Activated CD8-positive, alpha-beta memory T cell treated with anti-CD3 and anti-CD28 coated beads, Interleukin-2, amount 50 U/mL, for 1 hour (primary cell): Measurements from ENCODE around the gene PTAFR.

Experiments used
- DNase-seq: peaks from one replicate; pipeline ENCODE4 v3.0.0-alpha.2; 2020; ENCODE audit errors: extremely low read depth

The PTAFR gene

DNA sequence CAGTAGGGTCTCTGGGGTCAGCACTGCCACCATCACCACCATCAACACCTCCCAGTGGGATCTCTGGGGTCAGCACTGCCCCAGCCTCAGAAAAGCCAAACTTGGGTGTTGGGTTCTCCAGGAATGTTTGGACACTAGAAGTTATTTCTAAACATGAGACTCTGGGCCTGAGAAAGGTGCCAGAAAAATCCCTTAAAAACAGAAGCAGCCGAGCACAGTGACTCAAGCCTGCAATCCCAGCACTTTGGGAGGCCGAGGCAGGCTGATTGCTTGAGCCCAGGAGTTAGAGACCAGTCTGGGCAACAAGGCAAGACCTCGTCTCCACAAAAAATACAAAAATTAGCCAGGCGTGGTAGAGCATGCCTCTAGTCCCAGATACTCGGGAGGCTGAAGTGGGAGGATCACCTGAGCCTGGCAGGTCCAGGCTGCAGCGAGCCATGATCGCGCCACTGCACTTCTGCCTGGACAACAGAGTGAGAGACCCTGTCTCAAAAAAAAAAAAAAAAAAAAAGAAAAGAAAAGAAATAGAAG, 470 bp downstream of the PTAFR start:
- DNase-seq: no peak

DNA sequence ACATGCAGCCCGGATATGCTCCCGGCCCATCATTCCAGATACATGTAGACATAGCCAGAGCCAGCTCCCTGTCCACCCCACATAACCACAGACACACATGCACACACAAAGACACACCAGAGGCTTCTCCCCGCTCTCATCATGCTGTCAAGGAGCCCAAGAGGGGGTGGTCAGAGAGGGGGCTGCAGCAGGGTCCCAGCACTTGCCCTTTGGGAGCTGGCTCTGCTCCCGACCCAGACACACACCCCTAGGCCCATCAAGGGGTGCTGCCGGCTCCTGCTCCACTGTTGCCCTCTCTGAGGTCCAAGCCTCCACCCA, 2.6 kb downstream of the PTAFR start:
- DNase-seq: no peak

DNA sequence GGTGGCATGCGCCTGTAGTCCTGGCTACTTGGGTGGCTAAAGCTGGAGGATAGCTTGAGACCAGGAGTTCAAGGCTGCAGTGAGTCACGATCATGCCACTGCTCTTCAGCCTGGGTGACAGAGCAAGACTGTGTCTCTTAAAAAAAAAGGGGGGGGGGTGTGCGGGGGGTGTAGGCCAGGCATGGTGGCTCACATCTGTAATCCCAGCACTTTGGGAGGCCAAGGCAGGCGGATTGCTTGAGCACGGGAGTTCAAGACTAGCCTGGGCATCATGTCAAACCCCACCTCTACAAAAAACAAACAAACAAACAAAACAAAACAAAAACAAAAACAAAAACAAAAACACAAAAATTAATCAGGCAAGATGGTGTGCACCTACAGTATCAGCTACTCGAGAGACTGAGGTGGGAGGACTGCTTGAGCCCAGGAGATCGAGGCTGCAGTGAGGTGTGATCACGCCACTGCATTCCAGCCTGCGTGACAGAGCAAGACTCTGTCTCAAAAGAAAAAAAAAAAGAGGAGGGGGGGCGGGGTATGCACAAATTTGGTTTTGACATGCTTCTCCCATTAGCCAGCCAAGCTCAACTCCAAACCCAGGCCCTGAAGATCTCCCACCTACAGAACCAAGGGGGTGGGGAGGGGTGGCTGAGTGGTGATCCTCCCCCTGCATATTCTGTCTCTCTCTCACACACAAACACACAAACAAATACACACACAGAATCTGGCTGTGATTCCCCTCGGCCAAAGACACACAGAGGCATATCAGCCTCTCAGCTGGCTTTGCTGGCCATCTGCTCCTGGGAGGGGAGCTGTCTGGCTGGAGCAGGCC, 3.1 kb downstream of the PTAFR start:
- DNase-seq: no peak

DNA sequence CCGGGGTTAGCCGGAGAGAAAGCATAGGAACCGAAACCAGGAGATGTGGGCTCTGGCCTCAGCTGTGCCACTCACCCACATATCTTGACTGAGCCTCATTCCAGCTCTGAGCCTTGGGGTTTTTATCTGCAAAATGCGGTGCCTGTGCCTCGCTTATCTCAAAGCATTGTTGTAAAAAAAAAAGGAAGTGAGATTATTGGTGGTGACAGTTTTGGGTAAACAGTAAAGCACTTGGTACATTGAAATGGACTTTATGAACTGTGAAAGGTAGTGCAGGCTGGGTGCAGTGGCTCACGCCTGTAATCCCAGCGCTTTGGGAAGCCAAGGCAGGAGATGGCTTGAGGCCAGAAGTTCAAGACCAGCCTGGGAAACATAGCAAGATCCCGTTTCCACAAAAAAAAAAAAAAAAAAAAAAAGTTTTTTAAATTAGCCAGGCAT, 3.8 kb downstream of the PTAFR start:
- peak; percentile 2 for DNase-seq

DNA sequence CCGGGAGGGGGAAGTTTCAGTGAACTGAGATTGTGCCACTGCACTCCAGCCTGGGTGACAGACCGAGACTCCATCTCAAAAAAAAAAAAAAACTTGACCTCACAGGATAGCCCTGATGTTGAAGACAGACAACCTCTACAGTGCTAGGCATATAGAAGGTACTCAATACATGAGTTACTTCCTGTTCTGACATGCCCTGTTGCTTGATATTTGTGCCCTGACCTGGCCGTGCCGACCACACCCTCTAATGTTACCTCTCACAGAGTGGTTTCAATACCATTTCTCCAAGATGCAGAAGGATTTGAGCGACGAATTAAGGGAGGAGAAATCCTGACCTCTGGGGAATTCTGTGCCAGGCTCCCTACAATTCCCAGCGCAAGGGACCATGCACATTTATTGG, 5.2 kb downstream of the PTAFR start:
- no peak for DNase-seq

DNA sequence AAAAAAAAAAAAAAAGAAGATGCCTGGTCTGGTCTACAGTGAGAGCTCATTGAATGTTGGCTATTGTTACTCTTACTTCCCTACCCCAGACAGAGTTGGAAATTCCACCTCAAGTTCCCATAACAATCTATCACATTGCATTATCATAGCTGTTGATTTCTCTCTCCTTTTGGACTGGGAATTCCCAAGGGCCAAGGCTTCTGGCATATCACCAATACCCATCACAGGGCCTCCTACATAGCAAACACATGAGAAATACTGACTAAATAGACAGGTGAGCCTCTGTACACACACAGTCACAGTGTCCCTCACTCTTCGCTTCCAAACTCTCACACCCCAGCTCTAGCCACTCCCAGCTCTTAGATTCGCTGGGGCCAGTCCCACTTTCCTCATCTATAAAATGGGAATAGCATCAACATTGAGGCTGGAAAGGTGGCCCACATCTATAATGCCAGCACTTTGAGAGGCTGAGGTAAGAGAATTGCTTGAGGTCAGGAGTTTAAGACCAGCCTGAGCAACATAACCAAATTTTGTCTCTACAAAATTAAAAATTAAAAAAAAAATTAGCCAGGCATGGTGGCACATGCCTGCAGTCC, 6.4 kb downstream of the PTAFR start:
- no peak for DNase-seq

DNA sequence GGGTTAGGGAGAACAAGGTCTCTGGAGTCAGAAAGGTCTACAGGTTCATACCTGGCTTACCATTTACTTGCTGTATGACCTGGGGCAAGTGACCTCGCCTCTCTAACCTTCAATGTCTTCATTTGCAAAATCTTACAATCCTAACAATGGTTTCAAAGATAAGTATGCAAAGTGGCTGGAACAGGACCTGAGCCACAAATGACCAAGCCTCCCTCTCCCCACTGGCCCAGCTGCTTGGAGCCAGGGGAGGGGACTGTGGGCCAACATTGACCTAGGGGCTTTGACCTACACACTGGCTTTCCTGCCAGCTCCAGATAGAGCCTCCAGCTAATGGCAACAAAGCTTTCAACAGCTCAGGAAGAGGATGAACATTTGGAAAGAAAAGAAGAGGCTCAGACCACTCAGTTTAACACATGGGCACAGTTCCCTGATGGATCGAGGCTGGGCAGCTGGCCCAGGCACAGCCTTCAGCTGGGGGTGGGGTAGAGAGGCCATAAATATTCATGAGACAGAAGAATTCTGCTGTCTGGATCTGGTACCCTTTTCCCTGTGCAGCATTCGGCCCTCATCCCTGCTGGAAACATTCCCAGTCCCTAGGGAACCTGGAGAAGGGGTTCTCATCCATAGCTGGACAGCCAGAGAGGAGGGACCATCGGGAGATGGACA, 12.9 kb downstream of the PTAFR start:
- DNase-seq: no peak

DNA sequence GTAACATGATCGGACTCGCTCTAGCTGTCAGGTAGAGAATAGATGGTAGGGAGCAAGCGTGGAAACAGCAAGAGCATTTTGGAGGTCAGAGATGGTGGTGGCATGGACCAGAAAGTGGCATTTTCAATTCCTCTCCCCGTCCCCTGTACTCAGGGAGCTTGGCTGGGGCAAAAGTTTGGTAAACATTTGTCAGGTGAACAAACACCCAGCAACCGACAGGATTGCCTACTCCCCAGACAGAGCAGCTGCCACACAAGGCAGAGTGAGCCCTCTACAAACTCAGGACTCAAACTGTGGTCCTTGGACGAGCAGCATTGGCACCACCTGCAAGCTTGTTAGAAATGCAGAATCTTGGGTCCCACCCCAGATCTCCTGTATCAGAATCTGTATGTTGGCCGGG, 14.3 kb downstream of the PTAFR start:
- DNase-seq: no peak

DNA sequence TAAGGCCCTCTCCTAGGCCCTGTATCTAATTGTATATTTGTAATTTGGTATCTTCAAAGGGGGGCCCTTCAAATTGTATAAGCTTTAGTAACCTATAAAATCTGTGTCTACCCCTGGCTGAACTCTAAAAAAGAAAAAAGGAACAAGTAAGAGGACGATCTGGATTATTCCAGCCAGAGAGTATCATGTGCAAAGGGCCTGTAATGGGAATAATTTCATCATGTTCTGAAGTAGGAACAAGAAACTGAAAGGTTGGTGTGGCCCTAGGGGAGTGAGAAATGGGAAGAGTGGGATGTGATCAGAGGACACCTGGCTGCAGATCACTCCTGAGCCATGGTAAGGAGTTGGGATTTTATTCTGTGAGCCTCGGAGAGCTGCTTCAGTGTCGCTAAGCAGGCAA, 14.7 kb downstream of the PTAFR start:
- DNase-seq: no peak

DNA sequence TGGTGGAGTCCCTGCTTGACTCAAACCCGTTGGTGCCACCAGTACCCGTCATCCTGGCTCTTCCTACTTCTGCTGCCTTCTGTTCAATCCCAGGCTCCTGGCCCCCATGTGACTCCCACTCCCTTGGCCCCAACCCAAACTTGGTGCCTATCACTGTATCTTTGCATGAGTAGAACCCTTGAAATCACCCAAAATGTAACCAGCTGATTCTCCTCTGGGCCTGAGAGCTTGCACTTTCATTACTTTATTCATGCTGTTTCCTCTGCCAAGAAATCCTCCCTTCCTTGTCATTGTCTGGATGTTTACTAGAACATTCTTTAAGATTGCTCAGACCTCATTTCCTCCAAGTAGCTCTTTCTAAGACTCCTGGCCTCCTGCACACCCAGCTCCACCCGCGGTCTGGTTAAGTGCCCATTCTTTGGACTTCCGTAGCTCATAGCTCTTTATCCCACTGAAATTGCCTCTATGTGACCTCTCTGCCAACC, 15.7 kb downstream of the PTAFR start:
- DNase-seq: no peak

DNA sequence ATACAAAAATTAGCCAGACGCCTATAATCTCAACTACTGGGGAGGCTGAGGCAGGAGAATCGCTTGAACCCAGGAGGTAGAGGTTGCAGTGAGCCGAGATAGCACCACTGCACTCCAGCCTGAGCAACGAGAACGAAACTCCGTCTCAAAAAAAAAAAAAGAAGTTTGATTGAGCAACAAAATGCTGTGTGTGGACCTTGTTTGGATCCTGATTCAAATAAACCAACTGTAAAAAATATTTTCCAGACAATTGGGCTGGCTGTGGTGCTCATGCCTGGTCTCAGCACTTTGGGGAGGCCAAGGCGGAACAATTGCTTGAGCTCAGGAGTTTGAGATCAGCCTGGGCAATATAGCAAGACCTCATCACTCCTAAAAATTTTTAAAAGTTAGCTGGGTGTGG, 16.8 kb downstream of the PTAFR start:
- DNase-seq: no peak

DNA sequence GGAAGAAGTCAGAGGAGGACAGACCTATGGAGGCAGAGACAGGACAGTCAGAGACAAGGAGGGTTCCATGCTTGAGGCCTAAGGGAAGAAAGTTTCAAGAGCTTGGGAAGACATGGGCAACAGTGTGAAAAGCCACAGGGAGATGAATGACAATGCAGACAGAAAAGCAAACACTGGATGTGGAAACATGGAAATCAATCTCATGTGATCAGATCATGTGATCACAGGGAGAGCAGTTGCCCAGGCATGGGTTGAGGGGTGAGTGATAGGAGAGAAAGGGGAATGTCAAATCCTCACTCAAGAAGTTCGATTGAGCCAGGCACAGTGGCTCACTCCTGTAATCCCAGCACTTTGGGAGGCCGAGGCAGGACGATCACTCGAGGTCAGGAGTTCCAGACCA, 17.2 kb downstream of the PTAFR start:
- no peak for DNase-seq

DNA sequence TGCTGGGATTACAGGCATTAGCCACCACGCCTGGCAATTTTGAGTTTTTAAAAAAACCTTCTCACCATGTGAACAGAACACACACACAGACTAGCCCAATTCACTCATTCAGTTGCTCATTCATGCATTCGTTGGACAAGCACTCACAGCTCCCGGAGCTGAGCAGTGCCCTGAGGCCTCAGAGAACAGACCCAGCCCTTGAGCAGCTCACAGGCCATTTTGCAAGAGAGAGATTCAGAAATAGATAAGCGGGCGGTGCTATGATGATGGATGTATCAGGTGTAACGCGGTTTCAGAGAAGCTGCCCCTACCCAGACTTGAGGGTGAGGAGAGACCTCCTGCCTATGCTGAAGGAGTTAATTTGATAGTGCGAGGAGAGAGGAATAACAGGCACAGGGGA, 18.6 kb downstream of the PTAFR start:
- no peak for DNase-seq

DNA sequence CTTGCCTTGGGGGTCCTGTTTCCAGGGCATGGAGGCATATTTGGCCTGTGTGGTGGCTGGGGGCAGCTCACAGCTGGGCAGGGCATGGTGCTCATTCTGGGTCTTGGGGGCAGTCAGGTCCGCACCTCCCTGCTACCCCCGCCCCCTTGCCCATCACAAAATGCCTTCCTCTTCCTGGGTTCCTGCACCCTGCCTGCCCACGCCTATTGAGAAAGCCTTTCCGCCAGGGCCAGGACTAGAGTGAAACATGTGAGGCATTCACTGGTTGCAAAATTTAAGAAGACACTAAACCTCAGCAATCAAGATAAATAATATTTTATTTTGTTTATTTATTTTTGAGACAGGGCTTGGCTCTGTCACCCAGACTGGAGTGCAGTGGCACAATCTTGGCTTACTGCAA, 19.7 kb downstream of the PTAFR start:
- no peak for DNase-seq

DNA sequence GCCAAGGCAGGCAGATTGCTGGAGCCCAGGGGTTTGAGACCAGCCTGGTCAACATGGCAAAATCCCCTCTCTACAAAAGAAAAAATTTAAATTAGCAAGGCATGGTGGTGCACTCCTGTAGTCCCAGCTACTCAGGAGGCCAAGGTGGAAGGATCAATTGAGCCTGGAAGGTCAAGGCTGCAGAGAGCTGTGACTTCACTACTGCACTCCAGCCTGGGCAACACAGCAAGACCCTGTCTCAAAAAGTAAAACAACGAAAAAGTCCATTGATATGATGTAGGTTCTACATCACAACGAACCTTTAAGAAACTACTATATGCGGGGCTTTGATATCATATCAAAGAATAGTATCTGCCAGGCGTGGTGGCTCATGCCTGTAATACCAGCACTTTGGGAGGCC, 20.9 kb downstream of the PTAFR start:
- DNase-seq: no peak

DNA sequence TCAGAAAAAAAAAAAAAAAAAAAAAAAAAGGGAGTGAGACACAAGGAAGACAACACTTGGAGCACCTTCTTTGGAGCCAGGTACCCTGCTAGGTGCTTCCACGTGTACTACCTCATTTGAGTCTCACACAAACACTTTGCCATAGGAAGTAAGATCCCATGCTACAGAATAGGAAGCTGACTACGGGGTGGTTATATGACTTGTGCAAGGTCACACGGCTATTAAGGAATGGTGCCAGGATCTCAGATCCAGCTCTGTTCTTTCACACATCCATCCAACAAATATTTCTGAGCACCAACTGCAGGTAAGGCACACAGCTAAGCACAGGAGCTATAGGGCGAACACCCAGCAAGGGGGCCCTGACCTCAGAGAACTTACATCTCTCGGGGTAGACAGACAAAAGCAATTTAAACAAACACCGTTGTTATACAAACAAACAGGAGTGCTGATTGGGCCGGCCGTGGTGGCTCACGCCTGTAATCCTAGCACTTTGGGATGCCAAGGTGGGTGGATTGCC, 22.4 kb downstream of the PTAFR start:
- no peak for DNase-seq

DNA sequence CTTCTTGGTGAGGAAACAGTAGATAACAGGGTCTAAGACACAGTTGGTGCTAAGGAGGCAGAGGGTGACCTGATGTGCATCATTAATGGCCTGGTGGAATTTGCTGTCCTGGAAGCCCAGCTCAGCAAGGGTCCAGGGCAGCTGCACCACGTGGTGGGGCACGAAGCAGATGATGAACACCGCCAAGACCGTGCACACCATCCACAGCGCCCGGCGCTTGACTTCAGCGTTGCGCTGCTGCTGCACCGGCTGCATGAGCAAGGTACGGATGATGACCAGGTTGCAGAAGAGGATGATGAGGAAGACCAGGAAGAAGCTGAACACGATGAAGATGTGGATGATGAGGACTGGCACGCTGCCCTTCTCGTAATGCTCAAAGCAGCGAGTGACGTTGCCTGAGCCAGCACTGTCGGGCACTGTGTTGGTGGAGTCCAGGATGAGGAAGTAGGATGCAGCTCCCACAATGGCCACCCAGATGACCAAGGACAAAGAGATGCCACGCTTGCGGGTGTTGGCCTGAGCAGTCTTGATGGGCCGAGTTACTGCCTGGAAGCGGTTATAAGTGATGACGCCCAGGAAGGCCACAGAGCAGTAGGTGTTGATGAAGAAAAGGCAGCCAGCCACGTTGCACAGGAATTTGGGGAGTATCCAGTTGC, 26.2 kb downstream of the PTAFR start:
- DNase-seq: no peak

DNA sequence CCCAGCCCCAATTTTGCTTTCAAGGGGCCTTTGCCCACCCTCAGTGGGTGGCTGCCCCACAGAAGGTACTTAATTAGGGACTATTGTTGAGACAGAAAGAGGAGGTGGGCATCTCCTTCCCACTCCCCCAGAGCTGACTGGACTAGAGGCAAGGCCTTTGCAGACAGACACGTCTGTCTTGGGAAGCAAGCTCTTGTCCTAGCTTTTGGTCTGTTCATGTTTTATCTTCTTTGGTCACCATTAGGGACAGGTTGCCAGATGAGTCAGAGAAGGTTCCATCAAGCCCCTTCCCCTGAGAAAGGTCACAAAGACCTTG, 27.7 kb downstream of the PTAFR start:
- no peak for DNase-seq

DNA sequence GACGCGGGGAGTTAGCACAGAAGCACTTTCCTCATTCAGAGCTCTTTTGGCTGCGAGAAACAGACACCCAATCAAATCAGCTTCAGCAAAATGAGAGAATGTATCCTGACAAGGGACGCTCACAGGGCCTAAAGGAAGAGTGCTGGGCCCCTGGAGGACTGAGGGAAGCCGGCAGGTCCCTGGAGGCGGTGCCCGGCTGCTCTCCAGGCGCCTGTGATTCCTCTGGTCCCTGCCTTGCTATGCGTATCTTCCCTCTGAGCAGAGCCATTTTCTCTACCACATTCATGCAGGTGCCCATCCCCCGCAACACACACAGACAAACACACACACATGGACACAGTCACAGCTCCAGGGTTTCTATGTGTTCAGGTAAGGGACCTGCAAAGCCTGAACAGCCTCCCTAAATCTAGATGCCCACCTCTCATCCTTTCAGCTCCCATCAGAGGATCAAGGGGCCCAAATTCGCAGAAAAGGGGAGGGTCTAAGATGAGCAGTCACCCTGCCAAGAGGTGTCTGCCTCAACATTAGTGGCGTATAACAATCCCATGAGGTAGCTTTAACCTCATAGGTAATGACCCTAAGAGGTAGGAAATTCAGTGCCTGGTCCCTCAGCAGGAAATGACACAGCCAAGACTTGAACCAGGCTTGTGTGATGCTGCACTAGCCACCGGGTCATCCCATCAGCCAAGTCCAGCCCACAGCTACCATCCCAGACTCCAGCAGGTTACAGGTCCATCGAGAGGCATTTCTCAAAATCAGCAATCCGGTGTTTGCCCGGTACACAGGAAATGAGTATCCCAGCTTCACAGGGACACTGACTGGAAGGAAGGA, 29.0 kb downstream of the PTAFR start:
- no peak for DNase-seq

DNA sequence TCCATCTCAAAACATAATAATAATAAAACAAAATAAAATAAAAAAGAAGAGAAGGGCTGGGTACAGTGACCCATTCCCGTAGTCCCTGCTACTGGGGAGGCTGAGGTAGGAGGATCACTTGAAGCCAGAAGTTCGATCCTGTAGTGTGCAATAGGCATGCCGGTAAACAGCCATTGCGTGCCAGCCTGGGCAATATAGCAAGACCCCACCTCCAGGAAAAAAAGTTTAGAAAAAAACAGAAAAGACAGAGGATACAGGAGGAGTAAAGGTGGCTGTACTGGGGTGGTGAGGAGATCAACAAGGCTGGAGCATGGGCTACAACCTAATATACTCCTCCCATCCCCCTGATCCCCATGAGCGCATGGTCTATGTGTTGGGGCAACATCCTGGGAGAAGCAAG, 30.8 kb downstream of the PTAFR start:
- no peak for DNase-seq
